HG03432 (cell line): ENCODE measurements around the gene GPATCH8.
"Not testable (repeated sequence)": the region's sequence is repeated elsewhere in the genome, so short reads cannot be mapped to it uniquely, and the experiment has no call there.

ENCODE experiments used
- ATAC-seq: cut with Tn5 transposase; IDR thresholded peaks from one replicate; pipeline ENCODE4 v1.9.1; 2021; ENCODE audit warnings: mild to moderate bottlenecking, moderate library complexity; ENCODE audit not compliant: unreplicated experiment

Gene GPATCH8

GRCh38 chr17:44527954-44528353, 24.7 kb upstream of the GPATCH8 start:
- no peak for ATAC-seq

- ATAC-seq, result no peak
These were observed 23.9 kb upstream of the GPATCH8 start for GRCh38 chr17:44527102-44527501.

- ATAC-seq, result no peak
These were observed 20.4 kb upstream of the GPATCH8 start for GRCh38 chr17:44523672-44523972.

GRCh38 chr17:44522883-44523671, 19.9 kb upstream of the GPATCH8 start:
- no peak for ATAC-seq

- no peak for ATAC-seq
These were observed 14.8 kb upstream of the GPATCH8 start for GRCh38 chr17:44518032-44518431.

GRCh38 chr17:44511241-44512134, 8.3 kb upstream of the GPATCH8 start:
- not testable (repeated sequence) for ATAC-seq

- ATAC-seq, result not testable (repeated sequence)
These were observed 3.9 kb upstream of the GPATCH8 start for GRCh38 chr17:44506939-44507604.

- peak; percentile 35 for ATAC-seq
These were observed 534 bp downstream of the GPATCH8 start for GRCh38 chr17:44502598-44503146.

- ATAC-seq, result no peak
These were observed 1.3 kb downstream of the GPATCH8 start for GRCh38 chr17:44501866-44502375.

GRCh38 chr17:44499722-44500121, 3.5 kb downstream of the GPATCH8 start:
- no peak for ATAC-seq

- ATAC-seq, result no peak
These were observed 6.4 kb downstream of the GPATCH8 start for GRCh38 chr17:44496815-44497214.

- ATAC-seq, result no peak
These were observed 9.9 kb downstream of the GPATCH8 start for GRCh38 chr17:44493339-44493738.

- no peak for ATAC-seq
These were observed 10.4 kb downstream of the GPATCH8 start for GRCh38 chr17:44492706-44493272.

- no peak for ATAC-seq
These were observed 13.6 kb downstream of the GPATCH8 start for GRCh38 chr17:44489581-44489980.

GRCh38 chr17:44487170-44487569, 16.0 kb downstream of the GPATCH8 start:
- no peak for ATAC-seq

- no peak for ATAC-seq
These were observed 29.8 kb downstream of the GPATCH8 start for GRCh38 chr17:44473367-44473766.

GRCh38 chr17:44469676-44470075, 33.5 kb downstream of the GPATCH8 start:
- no peak for ATAC-seq

- no peak for ATAC-seq
These were observed 36.1 kb downstream of the GPATCH8 start for GRCh38 chr17:44467108-44467507.

- no peak for ATAC-seq
These were observed 36.9 kb downstream of the GPATCH8 start for GRCh38 chr17:44466339-44466738.

- ATAC-seq, result no peak
These were observed 37.3 kb downstream of the GPATCH8 start for GRCh38 chr17:44465897-44466296.

- ATAC-seq, result no peak
These were observed 37.9 kb downstream of the GPATCH8 start for GRCh38 chr17:44465276-44465675.
